ENCODE data around the gene PSD4.

The PSD4 gene

DNA sequence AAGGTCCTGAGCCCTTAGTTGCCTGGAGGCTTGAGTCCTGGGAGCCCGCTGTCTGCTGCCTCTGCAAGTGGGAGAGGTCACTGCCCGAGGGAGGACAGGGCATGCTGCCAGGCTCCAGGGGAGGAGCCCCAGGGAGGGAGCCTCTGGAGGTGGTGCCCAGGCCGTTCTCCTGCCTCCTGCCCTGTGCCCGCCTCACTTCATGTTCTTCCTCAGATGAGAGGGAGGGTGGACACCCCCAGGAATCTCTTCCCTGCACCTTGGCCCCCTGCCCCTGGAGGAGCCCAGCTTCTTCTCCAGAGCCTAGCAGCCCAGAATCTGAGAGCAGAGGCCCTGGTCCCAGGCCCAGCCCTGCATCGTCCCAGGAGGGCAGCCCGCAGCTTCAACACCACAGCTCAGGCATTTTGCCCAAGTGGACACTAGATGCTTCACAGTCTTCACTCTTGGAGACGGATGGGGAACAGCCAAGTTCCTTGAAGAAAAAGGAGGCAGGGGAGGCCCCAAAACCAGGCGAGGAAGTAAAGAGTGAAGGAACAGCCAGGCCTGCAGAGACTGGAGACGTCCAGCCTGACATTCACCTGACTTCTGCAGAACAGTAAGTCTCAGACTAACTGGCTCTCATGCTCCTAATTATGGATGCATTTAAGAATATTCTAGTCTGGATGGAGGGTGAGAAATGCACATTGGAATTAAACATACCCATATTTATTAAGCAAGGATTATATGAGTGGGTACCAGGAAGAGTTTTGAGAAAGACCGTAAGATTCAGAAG is 12.1 kb downstream of the PSD4 start:
- no peak for DNase-seq

- DNase-seq = no peak
These were observed 12.6 kb downstream of the PSD4 start for GRCh38 chr2:113186433-113186796.

GRCh38 chr2:113187771-113188170 is 14.0 kb downstream of the PSD4 start:
- DNase-seq = no peak

DNA sequence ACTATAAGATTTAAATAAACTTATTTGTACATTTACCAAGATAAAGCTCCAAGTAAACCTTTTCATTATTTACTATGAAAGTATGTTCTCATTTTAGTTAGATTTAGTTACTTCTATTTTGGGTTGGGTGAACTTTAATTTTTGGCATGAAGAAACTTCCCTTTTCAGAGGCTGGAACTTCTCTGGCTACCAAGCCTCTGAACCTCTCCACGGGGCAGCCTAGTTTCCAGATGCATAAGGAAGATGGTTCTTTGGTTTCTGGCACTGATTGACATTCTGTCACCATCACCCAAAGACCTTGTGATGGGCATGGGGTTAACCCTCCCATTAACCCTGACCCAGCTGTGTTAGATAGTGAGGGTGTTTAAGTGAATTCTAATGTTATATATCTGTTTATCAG is 17.1 kb downstream of the PSD4 start:
- no peak for DNase-seq

- no peak for DNase-seq
These were observed 18.8 kb downstream of the PSD4 start for GRCh38 chr2:113192459-113193100.

DNA sequence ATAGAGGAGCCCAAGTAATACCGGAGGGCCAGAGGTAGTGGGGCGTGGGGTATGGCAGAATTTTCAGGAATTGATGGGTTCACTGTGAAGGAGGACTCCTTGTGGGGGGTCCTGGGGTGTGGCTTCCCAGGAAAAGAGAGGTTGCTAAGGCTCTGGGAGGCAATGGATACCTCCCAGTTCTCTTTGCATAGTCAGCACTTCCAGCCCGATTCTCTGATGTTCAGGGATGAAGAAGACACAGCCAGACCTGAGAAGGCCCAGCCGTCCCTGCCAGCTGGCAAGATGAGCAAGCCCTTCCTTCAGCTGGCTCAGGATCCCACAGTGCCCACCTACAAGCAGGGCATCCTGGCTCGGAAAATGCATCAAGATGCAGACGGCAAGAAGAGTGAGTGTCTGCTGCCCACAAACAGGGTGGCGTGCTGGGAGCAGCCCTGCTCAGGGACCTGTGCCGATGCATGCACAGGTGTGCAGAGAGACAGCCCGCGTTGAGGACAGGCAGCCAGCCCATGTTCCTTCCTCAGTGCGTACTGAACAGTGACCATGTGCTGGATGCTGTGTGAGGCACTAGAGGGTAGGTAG is 22.2 kb downstream of the PSD4 start:
- DNase-seq = no peak

- no peak for DNase-seq
These were observed 23.1 kb downstream of the PSD4 start for GRCh38 chr2:113196839-113197238.

GRCh38 chr2:113197347-113198047 is 23.7 kb downstream of the PSD4 start:
- DNase-seq = no peak

DNA sequence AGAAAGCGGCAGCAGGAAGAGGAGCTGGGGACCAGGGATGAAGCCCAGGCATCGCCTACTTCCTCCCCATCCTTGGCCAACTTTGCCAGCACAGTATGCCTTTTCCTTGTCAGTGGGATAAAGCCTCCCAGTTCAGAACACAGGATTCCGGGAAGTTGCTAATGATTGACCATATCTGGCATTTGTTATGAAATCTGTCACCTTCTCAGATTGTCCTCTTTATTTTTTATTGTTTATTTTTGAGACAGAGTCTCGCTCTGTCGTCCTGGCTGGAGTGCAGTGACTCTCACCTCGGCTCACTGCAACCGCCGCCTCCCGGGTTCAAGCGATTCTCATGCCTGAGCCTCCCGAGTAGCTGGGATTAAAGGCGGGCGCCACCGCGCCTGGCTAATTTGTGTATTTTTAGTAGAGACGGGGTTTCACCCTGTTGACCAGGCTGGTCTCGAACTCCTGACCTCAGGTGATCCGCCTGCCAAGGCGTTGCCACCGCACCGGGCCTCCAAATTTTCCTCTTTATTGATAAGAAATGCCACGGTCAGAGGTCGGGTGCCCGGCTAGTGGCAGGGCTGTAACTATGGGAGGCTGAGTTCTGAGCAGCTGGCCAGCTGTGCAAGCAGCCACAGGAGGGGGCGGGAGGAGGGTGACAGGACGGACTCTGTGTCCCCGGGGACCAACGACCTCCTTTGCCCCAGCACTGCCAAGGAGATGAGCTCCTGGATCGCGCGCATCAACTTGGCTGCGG is 24.4 kb downstream of the PSD4 start:
- no peak for DNase-seq

DNA sequence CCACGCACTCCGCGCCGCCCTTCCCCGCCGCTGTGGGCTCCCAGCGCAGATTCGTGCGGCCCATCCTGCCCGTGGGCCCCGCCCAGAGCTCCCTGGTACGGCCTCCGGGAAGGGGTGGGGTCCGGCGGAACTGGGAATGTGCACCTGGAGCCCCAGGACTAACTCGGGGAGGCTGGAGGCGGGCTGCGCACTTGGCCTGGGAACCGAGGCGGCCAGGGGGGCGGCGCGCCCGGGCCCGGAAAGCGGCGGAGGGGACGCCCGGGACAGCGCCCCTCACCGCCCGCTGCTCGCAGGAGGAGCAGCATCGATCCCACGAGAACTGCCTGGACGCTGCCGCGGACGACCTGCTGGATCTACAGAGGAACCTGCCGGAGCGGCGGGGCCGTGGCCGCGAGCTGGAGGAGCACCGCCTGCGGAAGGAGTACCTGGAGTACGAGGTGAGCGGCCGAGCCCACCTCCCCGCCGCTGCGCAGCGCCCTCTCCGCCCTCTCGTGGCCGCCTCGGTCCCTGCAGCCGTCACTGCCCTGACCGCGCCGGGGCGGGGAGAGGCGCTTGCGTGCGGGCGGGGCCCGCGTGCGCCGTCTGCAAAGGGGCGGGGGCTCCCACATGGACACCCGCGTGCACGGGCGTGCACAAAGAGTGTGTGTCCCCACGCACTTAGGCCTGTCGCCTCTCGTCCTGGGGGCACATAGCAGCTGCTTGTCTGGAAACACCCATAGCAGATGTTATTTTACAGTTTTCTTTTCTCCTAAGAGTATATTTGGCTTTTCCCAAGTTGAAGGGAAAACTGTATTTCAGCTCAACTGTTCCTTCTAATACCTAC is 25.2 kb downstream of the PSD4 start:
- peak; percentile 83 for DNase-seq

DNA sequence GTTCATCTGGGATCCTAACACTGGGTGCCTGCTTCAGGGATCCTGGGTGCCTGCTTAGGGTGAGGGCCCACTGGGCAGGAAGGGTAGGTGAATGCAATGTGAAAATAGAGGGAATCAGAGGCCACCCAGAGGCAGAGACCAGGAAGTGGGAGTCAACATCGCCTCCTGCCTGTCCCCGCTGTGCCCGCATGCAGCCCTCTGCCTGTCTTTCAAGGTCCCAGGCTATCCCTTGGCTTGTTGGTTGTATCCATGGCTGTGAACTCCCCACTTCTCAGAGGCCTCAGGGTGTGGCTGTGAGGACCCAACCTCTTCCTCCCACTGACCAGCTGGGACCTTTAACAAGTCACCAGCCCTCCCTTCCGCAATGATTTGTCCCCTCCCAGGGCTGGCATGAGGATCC is 26.5 kb downstream of the PSD4 start:
- DNase-seq = no peak

GRCh38 chr2:113200736-113201490 is 27.1 kb downstream of the PSD4 start:
- no peak for DNase-seq

DNA sequence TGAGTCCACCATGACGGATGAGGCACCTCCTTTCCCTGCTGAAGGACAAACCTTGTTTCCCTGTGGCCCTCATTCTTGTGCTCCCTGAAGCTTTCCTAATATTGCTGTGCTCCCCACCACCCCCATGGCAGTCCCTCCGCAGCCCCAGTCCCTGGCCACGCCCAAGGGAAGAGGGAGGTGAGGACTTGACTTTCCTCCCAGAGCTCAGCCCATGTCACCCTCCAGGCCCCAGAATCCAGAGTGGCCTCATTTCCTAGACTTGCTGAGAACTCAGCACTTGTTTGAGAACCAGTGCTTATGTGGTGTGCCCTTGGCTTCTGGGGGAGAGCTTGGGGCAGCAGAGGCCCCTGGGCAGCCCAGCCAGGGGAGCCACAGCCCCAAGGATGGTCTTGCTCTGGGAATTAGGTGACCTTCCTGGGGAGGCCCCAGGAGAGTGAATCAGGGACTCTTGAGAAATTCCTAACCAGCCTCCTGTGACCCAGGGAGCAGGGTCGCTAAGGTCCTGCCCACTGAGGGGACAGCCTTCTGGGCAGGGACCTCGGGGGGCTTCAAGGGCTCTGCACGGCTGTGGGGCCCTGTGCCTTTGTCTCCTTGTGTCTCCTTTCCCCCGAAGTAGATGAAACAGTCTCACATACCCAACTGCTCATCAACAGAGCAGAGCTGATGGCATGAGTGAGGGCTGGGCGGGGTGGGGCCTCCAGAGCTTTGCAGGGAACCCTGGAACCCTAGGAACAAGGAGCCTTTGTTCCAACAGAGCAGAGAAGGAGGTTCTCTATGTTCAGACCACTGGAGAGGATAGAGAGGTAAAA is 27.9 kb downstream of the PSD4 start:
- no peak for DNase-seq

DNA sequence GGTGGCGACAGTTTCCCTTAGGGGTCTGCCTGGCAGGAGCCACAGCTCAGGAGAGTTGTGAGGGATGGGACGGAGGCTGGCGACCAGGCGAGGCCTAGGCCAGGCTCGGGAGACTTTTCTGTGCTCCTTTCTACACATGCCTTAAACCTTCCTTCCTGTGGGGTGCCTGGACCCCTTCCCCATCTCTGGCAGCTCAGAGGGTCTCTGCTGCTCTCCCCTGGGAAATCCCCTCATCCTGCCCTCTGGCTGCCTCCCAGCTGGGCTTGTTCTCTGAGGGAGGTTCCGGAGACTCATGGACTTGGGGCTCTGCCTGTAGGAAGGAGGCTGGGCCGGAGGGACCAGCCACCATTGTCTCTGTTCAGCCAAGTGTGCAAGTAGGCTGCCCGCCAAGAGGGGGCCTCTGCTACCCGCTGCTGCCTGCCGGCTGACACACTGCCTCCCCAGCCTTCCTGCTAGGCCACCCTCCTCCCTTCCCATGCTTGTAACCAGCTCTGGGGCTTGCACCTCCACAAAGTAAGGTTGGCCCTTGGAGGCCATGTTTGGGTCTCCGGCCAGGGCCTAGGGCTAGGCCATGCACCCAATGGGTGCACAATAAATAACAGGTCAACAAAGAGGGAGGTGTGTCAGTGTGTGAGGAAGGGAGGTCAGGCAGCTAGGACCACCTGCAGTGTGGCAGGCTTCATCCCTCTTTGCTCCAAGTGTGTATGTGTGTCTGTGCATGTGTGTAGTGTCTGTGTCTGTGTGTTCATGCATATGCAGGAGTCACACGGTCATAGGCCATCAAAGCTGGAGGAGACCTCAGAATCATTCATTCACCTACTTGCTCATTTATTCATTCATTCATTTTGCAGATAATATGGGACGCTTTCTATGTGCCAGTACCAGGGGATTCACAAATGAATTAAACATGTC is 28.8 kb downstream of the PSD4 start:
- DNase-seq = no peak

DNA sequence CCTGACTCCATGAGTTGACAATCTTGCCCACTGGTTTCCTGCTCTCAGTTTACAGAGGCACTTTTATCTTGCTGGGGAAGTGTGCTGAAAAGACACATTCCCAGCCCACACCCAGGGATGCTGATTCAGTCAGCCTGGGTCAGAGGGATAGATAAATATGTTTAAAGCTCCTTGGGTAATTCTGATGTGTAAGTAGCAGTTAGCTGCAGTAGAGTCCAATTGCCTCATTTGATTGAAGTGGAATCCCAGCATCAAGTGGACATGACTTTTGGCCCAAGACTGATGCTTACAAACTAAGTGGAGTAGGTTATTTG is 29.4 kb downstream of the PSD4 start:
- DNase-seq = no peak

DNA sequence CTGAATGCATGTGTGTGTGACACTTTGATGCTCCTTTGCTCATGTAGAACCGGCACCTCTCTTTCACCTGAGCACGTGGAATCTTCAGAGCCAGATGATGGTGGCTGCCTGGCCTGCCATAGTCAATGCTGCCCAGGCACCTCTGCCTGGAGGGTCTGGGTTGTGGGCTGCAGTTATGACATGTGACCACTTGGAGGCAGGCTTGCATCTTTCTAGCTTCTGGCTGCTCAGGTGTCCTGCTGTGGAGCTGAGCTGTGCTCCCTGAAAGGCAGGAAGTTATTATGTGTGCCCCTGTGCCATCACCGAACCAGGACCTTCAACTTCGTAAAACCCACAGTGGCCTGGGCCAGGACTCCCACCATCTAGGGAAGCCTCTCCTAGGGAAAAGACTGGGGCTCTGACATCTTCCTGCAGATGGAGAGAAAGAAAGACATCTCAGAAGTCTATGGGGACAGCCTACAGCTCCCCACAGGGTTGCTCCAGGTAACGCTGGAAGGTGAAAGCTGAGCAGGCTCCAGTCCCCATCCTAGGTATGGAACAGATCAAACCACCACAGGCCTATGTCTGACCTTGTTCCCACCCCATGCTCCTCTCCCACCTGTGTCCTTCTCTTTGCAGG is 30.2 kb downstream of the PSD4 start:
- peak; percentile 82 for DNase-seq

DNA sequence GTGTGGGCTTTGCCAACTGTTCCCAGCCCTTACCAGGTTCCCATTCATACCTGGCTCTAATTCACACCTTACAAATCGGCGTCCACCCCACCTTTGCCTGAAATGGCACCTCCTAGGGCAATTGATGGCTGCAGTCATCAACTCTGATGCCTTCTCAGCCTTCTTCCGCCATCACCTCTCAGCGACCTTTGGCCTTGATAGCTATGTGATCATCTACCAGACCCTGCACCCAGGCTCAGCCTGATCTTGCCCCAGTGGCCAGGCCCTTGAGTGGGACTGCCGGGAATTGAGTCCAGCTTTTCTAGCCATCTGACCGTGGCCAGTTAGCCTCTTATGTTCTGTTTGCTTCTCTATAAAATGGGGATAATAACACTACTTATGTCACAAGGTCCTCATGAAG is 32.5 kb downstream of the PSD4 start:
- no peak for DNase-seq

- no peak for DNase-seq
These were observed 33.2 kb downstream of the PSD4 start for GRCh38 chr2:113207021-113207420.

DNA sequence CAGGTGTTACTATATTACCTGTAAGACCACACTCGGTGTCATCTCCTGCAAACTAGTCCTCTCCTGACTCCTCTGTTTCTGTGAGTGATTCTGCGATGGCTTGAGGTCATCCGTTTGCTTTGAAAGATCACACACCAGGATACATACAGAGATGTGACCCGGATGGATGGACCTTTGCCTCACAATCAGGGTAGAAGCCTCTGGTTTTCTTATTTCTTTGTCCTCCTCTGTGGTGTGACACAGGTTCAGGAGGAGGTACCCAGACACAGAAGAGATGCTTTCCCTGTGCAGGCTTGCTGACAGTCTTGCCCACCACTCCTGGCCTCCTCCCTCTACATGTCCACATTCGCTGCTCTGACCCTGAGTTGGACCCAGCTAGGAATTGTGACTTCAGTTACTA is 34.6 kb downstream of the PSD4 start:
- DNase-seq = no peak
